Heart left ventricle (tissue), 13 donors: ENCODE data around the gene ADIPOQ.

Source experiments
- POLR2A ChIP-seq, 2 donors: fragments of 450-650 bp; IDR thresholded peaks; one replicate each; pipeline ENCODE4 v1.6.1; 2017; ENCODE audit warnings: antibody characterized with exemption in 2 of 2, mild to moderate bottlenecking in 2 of 2, moderate library complexity in 2 of 2
- TF ChIP-seq, protein P1 (sequence below), 12 donors: fragments of 200-600 bp; sonication (generic) in 4 of 12; IDR thresholded peaks; one replicate each; pipeline versions ENCODE4 v1.5.0 to v1.8.0; 2018 to 2022; ENCODE audit warnings: antibody characterized with exemption in 12 of 12, mild to moderate bottlenecking in 5 of 12
- donor health status: ischemic (EF 13 %, LVEDD 7.1; RV severe dilation, severe dysfunction).
- donor health status: DM: no; HTN: yes; CAD: no.
- donor health status: DM: no; HTN: no; CAD: no.
- donor health status: ischemic (EF 25% LVEDD 6.9; RV normal size, moderate dysfunction).
- donor health status: ischemic (EF 25% LVEDD 5.7; RV mildly dilated, moderate dysfunction).
- donor health status: ischemic (EF 35%, LVEDD 5.7; RV mildly dilated, moderate dysfunction).
- donor health status: nonischemic (EF 11% LVEDD 7.7; RV severe dilation, severe dysfunction).
- donor health status: DM: yes; HTN: yes; CAD: no.
- donor health status: PGD.
- donor health status: ischemic (EF 29% LVEDD 5.4; RV normal size, mild dysfunction).
- donor health status: nonischemic (EF 23%, LVEDD 6.1; RV moderate dilation, normal function).

DNA sequence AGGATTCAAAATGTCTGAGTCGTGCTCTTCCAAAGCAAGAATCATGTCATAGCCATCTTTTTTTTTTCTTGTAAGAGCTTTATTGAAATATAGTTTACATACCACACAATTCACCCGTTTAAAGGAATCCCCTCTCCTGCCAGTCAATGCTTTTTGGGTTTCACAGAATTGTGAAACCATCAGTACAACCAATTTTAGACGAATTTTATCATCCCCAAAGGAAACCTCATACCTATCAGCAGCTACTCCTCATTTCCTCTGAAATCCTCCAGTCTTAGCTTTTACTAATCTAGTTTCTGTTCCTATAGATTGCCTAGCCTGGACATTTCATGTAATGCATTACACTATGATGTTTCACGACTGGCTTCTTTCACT lies 39.6 kb downstream of the ADIPOQ start:
- TF ChIP-seq, protein P1, sequence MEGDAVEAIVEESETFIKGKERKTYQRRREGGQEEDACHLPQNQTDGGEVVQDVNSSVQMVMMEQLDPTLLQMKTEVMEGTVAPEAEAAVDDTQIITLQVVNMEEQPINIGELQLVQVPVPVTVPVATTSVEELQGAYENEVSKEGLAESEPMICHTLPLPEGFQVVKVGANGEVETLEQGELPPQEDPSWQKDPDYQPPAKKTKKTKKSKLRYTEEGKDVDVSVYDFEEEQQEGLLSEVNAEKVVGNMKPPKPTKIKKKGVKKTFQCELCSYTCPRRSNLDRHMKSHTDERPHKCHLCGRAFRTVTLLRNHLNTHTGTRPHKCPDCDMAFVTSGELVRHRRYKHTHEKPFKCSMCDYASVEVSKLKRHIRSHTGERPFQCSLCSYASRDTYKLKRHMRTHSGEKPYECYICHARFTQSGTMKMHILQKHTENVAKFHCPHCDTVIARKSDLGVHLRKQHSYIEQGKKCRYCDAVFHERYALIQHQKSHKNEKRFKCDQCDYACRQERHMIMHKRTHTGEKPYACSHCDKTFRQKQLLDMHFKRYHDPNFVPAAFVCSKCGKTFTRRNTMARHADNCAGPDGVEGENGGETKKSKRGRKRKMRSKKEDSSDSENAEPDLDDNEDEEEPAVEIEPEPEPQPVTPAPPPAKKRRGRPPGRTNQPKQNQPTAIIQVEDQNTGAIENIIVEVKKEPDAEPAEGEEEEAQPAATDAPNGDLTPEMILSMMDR (IDR thresholded peaks at IDR 0.05): no peak
- TF ChIP-seq POLR2A (IDR thresholded peaks at IDR 0.05): no peak
